ENCODE measurements around the gene SSC5D. TPM values are rescaled to one million over a fixed set of nuclear protein-coding genes. Genes with fewer than 3 reads are reported as not detected.

SSC5D gene
- total RNA-seq, 2 experiments from 2014 or later: 0.50 to 2.7 TPM

DNA sequence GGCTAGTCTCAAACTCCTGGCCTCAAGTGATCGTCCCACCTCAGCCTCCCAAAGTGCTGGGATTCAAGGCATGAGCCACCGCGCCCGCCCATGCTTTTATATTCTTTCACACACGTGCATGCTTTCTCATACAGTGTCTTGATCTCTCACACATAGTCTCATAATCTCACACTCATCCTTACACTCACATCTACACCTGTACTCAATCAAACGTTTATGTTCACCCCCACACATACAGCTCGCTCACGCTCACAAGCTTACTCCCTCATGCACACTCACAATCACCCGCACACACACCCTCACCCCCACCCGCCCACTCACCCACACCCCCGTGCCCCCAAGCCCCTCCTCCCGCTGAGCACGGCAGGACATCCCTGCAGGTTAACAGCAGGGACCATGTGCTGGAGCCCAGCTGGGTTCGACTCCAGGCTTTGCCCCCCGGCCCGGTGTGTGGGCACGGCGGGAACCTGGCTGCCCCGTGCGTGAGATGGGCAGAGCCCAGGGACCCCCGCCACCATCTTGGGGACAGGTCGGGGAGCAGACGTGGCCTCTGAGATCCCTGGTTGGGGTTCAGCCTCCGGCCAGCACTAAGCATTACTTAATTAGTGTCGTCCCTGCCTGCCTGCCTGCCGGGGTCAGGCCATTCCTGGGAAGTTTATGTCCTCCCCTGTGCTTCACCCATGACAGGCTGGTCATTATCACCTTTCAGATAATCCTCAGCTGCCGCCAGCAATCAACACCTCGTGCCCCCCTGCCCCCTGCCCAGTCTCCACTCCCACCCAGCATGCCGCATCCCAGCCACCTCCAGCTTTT lies 37.3 kb downstream of the SSC5D start:
- Histone ChIP-seq H3K27ac (ENCODE audit: low read depth, low read length, poor library complexity, severe bottlenecking) (no peak overlapping the region), H3K36me3 (ENCODE audit: insufficient read depth, low read length) (no peaks in the 10 kb centered on the region), H3K4me3 (ENCODE audit: low read depth, low read length, poor library complexity, severe bottlenecking) (no peak overlapping the region), H3K4me1 (ENCODE audit: insufficient read depth, low read length, poor library complexity, severe bottlenecking) (no peaks in the 10 kb centered on the region), H3K9me2 (ENCODE audit: insufficient read depth, low read length) (no peaks in the 10 kb centered on the region), H3K4me2 (ENCODE audit: low read length) (no peak overlapping the region), H3K79me2 (ENCODE audit: insufficient read depth, low read depth, low read length) (no peaks in the 10 kb centered on the region), H3K9me3 (ENCODE audit: low read length) (0 out of 2 replicates have a peak, but pooled peaks cover 5% of the 10 kb centered on the region), H4K20me1 (ENCODE audit: insufficient read depth, low read length) (no peaks in the 10 kb centered on the region), H2AFZ (ENCODE audit: low read length) (no peak overlapping the region)
- ChIA-PET POLR2A (no interaction called here), CTCF (ENCODE audit: unreplicated experiment) (no interaction called here)
- no peak for DNase-seq (ENCODE audit: low spot score)
- intact Hi-C loops (cut with micrococcal nuclease; ENCODE audit: unreplicated experiment): no loop called here
- BruUV-seq (replicated peaks): no TSS peak
- TF ChIP-seq CTCF (conservative IDR thresholded peaks at IDR 0.05; ENCODE audit: low read length) (no peak), EZH2phosphoT487 (IDR thresholded peaks at IDR 0.05; ENCODE audit: borderline replicate concordance, low read depth, low read length) (no peak)

DNA sequence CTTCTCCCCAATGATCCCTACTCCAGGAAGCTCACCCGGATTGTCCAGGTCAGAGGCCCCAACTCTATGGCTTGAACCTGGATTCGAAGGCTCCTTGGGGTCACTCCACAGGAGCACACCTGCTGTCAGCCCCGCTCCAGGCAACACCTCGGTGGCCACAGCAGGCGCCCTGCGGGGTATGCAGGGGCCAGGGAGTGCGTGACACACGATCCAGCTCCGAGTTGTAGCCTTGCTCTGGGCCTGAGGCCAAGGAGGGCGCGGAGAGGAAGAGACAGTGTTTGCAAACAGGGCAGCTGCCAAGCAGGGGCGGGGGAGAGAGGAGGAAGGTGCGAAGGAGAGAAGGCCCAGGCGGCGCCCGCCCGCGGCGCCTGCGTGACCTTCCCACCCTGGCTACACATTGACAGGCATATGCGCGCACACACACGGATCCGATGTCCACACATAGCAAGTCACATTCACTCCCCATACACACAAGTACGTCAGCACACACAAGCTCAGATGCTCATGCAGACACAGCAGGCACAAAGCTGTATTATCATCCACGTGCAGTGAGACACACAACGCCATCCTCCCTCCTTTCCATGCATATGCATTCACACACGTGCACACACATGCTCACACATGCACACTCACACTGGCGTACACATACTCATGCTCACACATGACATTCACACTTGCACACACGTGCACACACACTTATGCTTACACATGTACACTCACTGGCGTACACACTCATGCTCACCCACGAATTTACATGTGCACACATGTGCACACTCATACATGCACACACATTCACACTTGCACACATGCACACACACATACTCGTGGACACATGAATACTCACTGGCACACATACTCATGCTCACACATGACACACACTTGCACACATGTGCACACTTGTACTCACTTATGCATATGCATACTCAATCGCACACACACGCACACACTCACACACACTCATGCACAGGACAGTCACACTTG lies 38.3 kb downstream of the SSC5D start:
- intact Hi-C loops (cut with micrococcal nuclease; ENCODE audit: unreplicated experiment): no loop called here
- no peaks in the 10 kb centered on the region for H3K9me2 ChIP-seq (ENCODE audit: insufficient read depth, low read length)
- DNase-seq (ENCODE audit: low spot score): no peak
- H3K4me1 ChIP-seq (ENCODE audit: insufficient read depth, low read length, poor library complexity, severe bottlenecking): no peaks in the 10 kb centered on the region
- ChIA-PET POLR2A (no interaction called here), CTCF (ENCODE audit: unreplicated experiment) (no interaction called here)
- no peak overlapping the region for H2AFZ ChIP-seq (ENCODE audit: low read length)
- no peaks in the 10 kb centered on the region for H3K79me2 ChIP-seq (ENCODE audit: insufficient read depth, low read depth, low read length)
- H4K20me1 ChIP-seq (ENCODE audit: insufficient read depth, low read length): no peaks in the 10 kb centered on the region
- BruUV-seq (replicated peaks): no TSS peak
- no peaks in the 10 kb centered on the region for H3K36me3 ChIP-seq (ENCODE audit: insufficient read depth, low read length)
- no peak overlapping the region for H3K4me3 ChIP-seq (ENCODE audit: low read depth, low read length, poor library complexity, severe bottlenecking)
- H3K9me3 ChIP-seq (ENCODE audit: low read length): 0 out of 2 replicates have a peak, but pooled peaks cover 5% of the 10 kb centered on the region
- H3K27ac ChIP-seq (ENCODE audit: low read depth, low read length, poor library complexity, severe bottlenecking): no peak overlapping the region
- TF ChIP-seq EZH2phosphoT487 (IDR thresholded peaks at IDR 0.05; ENCODE audit: borderline replicate concordance, low read depth, low read length): no peak
- no peak for TF ChIP-seq CTCF (conservative IDR thresholded peaks at IDR 0.05; ENCODE audit: low read length)
- H3K4me2 ChIP-seq (ENCODE audit: low read length): no peak overlapping the region

Measured in OCI-LY7 (cell line).